Mesendoderm (in vitro differentiated cells): ENCODE data around the gene MOK.
"Not testable (repeated sequence)": the region's sequence is repeated elsewhere in the genome, so short reads cannot be mapped to it uniquely, and the experiment has no call there.

Experiments
- DNase-seq: peaks from one replicate; pipeline ENCODE4 v3.0.0; 2013
- H2AK5ac ChIP-seq: 2 replicates; pipeline ENCODE4 v1.6.1; 2013; ENCODE audit warnings: low read length, inconsistent platforms
- H2BK120ac ChIP-seq: 2 replicates; pipeline ENCODE4 v1.6.1; 2013; ENCODE audit warnings: low read depth, mild to moderate bottlenecking, low read length, moderate library complexity, mixed read lengths
- H2BK15ac ChIP-seq: replicated peaks from 2 replicates; pipeline ENCODE4 v1.6.1; 2013; ENCODE audit warnings: low read depth, mild to moderate bottlenecking, moderate library complexity
- H2BK5ac ChIP-seq: 2 replicates; pipeline ENCODE4 v1.6.1; 2013; ENCODE audit warnings: low read length, inconsistent platforms
- H3K18ac ChIP-seq: 2 replicates; pipeline ENCODE4 v1.6.1; 2013; ENCODE audit warnings: mild to moderate bottlenecking, low read length, mixed read lengths
- H3K23ac ChIP-seq: one replicate; pipeline ENCODE4 v1.6.1; 2013; ENCODE audit warnings: low read length
- H3K27ac ChIP-seq: 2 replicates; pipeline ENCODE4 v1.5.1; 2013; ENCODE audit warnings: low read depth, mild to moderate bottlenecking, inconsistent platforms, low read length, moderate library complexity
- H3K27me3 ChIP-seq: 2 replicates; pipeline ENCODE4 v1.6.1; 2013; ENCODE audit warnings: low read length, control low read depth, mild to moderate bottlenecking, inconsistent platforms; ENCODE audit not compliant: insufficient read depth, poor library complexity
- H3K36me3 ChIP-seq: 2 replicates; pipeline ENCODE4 v1.6.1; 2013; ENCODE audit warnings: low read length, inconsistent platforms; ENCODE audit not compliant: control insufficient read depth, insufficient read depth
- H3K4ac ChIP-seq: one replicate; pipeline ENCODE4 v1.6.1; 2013; ENCODE audit warnings: low read depth, mild to moderate bottlenecking, low read length, moderate library complexity
- H3K4me1 ChIP-seq: 2 replicates; pipeline ENCODE4 v1.6.1; 2013; ENCODE audit warnings: low read depth, low read length, inconsistent platforms; ENCODE audit not compliant: control insufficient read depth
- H3K4me2 ChIP-seq: 2 replicates; pipeline ENCODE4 v1.6.1; 2013; ENCODE audit warnings: low read length
- H3K4me3 ChIP-seq: 2 replicates; pipeline ENCODE4 v1.5.1; 2013; ENCODE audit warnings: mild to moderate bottlenecking, low read length
- H3K56ac ChIP-seq: one replicate; pipeline ENCODE4 v1.6.1; 2013; ENCODE audit warnings: low read length
- H3K79me1 ChIP-seq: 2 replicates; pipeline ENCODE4 v1.6.1; 2013; ENCODE audit warnings: low read length, inconsistent platforms
- H3K79me2 ChIP-seq: 2 replicates; pipeline ENCODE4 v1.6.1; 2013; ENCODE audit warnings: mild to moderate bottlenecking, low read length; ENCODE audit not compliant: control insufficient read depth, insufficient read depth
- H3K9ac ChIP-seq: 2 replicates; pipeline ENCODE4 v1.6.1; 2013; ENCODE audit warnings: low read length, inconsistent platforms
- H4K5ac ChIP-seq: one replicate; pipeline ENCODE4 v1.6.1; 2013; ENCODE audit warnings: low read length
- H4K8ac ChIP-seq: one replicate; pipeline ENCODE4 v1.6.1; 2013; ENCODE audit warnings: low read depth, mild to moderate bottlenecking, control low read depth, low read length, moderate library complexity
- WGBS: extraction: QIAGEN DNeasy Blood & Tissue Kit; methylation state at CpG from one replicate; pipeline ENCODE4 v1.1.7; 2013; ENCODE audit warnings: low lambda C conversion rate, missing lambda C conversion rate; ENCODE audit not compliant: insufficient coverage; ENCODE audit errors: extremely low coverage; 5-methylcytosine and 5-hydroxymethylcytosine counted together

MOK gene

GRCh38 chr14:102298303-102299070 lies 6.5 kb downstream of the MOK start:
- H3K9ac ChIP-seq, H3K4me2 ChIP-seq, H3K4ac ChIP-seq, H3K27me3 ChIP-seq, H3K56ac ChIP-seq, H3K36me3 ChIP-seq, H2BK5ac ChIP-seq, H4K8ac ChIP-seq, H3K4me3 ChIP-seq, H3K79me1 ChIP-seq, H3K23ac ChIP-seq, H3K27ac ChIP-seq, H3K79me2 ChIP-seq, H4K5ac ChIP-seq, H3K4me1 ChIP-seq, H2BK15ac ChIP-seq, H2AK5ac ChIP-seq, H2BK120ac ChIP-seq, H3K18ac ChIP-seq, DNase-seq: not testable (repeated sequence)
- no CpG with 5 or more reads among the region's 12 CpGs for WGBS

- H3K56ac ChIP-seq, result no peak overlapping the region
- no peak overlapping the region for H3K23ac ChIP-seq
- DNase-seq, result no peak
- H3K4ac ChIP-seq, result no peak overlapping the region
- H3K9ac ChIP-seq, result no peak overlapping the region
- H2BK120ac ChIP-seq, result no peak overlapping the region
- no peak overlapping the region for H3K18ac ChIP-seq
- no peak overlapping the region for H2AK5ac ChIP-seq
- H4K8ac ChIP-seq, result no peak overlapping the region
- H3K27ac ChIP-seq, result no peak overlapping the region
- no peak overlapping the region for H2BK15ac ChIP-seq
- H3K4me3 ChIP-seq, result no peak overlapping the region
- H2BK5ac ChIP-seq, result no peak overlapping the region
- H3K79me1 ChIP-seq, result no peaks in the 10 kb centered on the region
- no peak overlapping the region for H3K4me2 ChIP-seq
- H3K79me2 ChIP-seq, result no peaks in the 10 kb centered on the region
- H3K4me1 ChIP-seq, result no peaks in the 10 kb centered on the region
- H3K36me3 ChIP-seq, result no peaks in the 10 kb centered on the region
- no peak overlapping the region for H4K5ac ChIP-seq
- whole genome bisulfite sequencing, result no CpG with 5 or more reads among the region's 33 CpGs
- no peaks in the 10 kb centered on the region for H3K27me3 ChIP-seq
These were observed 7.4 kb downstream of the MOK start for GRCh38 chr14:102297436-102298170.

DNA sequence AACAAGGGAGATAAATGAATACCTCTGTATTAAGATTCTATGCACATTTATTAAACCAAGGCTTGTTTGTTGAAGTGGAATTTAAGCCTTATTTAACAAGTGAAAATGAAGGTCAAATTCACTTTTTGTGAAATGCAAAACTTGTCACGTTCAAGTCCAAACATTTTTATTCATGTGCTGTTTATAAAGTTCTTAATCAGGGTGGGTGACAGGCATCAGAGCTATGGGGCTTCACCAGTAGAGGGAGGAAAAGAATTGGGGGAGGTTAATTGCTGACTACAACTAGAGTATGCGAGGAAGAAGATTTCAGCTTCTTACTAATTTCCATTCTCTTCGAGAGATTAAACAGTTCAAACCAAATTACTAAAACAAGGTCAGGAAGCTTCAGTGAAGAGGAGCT lies 9.7 kb downstream of the MOK start:
- H2BK15ac ChIP-seq, result no peak overlapping the region
- no peaks in the 10 kb centered on the region for H3K27me3 ChIP-seq
- no peak overlapping the region for H2BK120ac ChIP-seq
- WGBS, result no CpG with 5 or more reads among the region's 3 CpGs
- H3K23ac ChIP-seq, result no peak overlapping the region
- H3K4me3 ChIP-seq, result no peak overlapping the region
- no peaks in the 10 kb centered on the region for H3K36me3 ChIP-seq
- H3K27ac ChIP-seq, result no peak overlapping the region
- H3K18ac ChIP-seq, result no peak overlapping the region
- no peak overlapping the region for H3K4ac ChIP-seq
- no peak overlapping the region for H2BK5ac ChIP-seq
- H3K9ac ChIP-seq, result no peak overlapping the region
- no peaks in the 10 kb centered on the region for H3K79me2 ChIP-seq
- no peak overlapping the region for H3K4me2 ChIP-seq
- no peaks in the 10 kb centered on the region for H3K79me1 ChIP-seq
- H4K5ac ChIP-seq, result no peak overlapping the region
- DNase-seq, result no peak
- H4K8ac ChIP-seq, result no peak overlapping the region
- no peaks in the 10 kb centered on the region for H3K4me1 ChIP-seq
- H2AK5ac ChIP-seq, result no peak overlapping the region
- no peak overlapping the region for H3K56ac ChIP-seq

- H3K79me2 ChIP-seq, result no peaks in the 10 kb centered on the region
- DNase-seq, result no peak
- WGBS, result no CpG with 5 or more reads among the region's 6 CpGs
These were observed 11.2 kb downstream of the MOK start for GRCh38 chr14:102293781-102294180.

GRCh38 chr14:102292441-102292840 lies 12.5 kb downstream of the MOK start:
- no peak overlapping the region for H2AK5ac ChIP-seq
- H3K36me3 ChIP-seq, result no peaks in the 10 kb centered on the region
- H2BK5ac ChIP-seq, result no peak overlapping the region
- no peak overlapping the region for H3K4me3 ChIP-seq
- H4K8ac ChIP-seq, result no peak overlapping the region
- H3K27me3 ChIP-seq, result no peaks in the 10 kb centered on the region
- DNase-seq, result no peak
- H3K4me1 ChIP-seq, result no peaks in the 10 kb centered on the region
- no peak overlapping the region for H3K18ac ChIP-seq
- no peak overlapping the region for H3K27ac ChIP-seq
- H3K23ac ChIP-seq, result no peak overlapping the region
- no CpG with 5 or more reads among the region's 1 CpG for WGBS
- H3K4ac ChIP-seq, result no peak overlapping the region
- H4K5ac ChIP-seq, result no peak overlapping the region
- H3K4me2 ChIP-seq, result no peak overlapping the region
- no peak overlapping the region for H2BK15ac ChIP-seq
- no peak overlapping the region for H3K56ac ChIP-seq
- no peaks in the 10 kb centered on the region for H3K79me2 ChIP-seq
- H3K79me1 ChIP-seq, result no peaks in the 10 kb centered on the region
- no peak overlapping the region for H2BK120ac ChIP-seq
- no peak overlapping the region for H3K9ac ChIP-seq

More at GRCh38 chr14:102293781-102294180, 11.2 kb downstream of the MOK start:
- H2BK120ac ChIP-seq, result no peak overlapping the region
- H3K9ac ChIP-seq, result no peak overlapping the region
- no peak overlapping the region for H2BK15ac ChIP-seq
- H3K36me3 ChIP-seq, result no peaks in the 10 kb centered on the region
- H2AK5ac ChIP-seq, result no peak overlapping the region
- no peak overlapping the region for H3K4me3 ChIP-seq
- H3K79me1 ChIP-seq, result no peaks in the 10 kb centered on the region
- no peak overlapping the region for H3K27ac ChIP-seq
- no peak overlapping the region for H2BK5ac ChIP-seq
- H3K23ac ChIP-seq, result no peak overlapping the region
- no peak overlapping the region for H4K5ac ChIP-seq
- no peaks in the 10 kb centered on the region for H3K27me3 ChIP-seq
- H4K8ac ChIP-seq, result no peak overlapping the region
- no peak overlapping the region for H3K56ac ChIP-seq
- no peaks in the 10 kb centered on the region for H3K4me1 ChIP-seq
- no peak overlapping the region for H3K4ac ChIP-seq
- H3K18ac ChIP-seq, result no peak overlapping the region
- H3K4me2 ChIP-seq, result no peak overlapping the region
